Fibroblast of skin of left biceps (primary cell): Measurements from ENCODE around the gene RBMS1.
"Not testable (repeated sequence)": the region's sequence is repeated elsewhere in the genome, so short reads cannot be mapped to it uniquely, and the experiment has no call there.

Experiments used
- DNase-seq, 2 experiments: peaks; one replicate each; pipeline ENCODE4 v3.0.0-alpha.2; 2013; ENCODE audit warnings: low read depth in 2 of 2

Gene RBMS1

GRCh38 chr2:160469621-160470204, 23.9 kb downstream of the RBMS1 start:
- DNase-seq = no peak

GRCh38 chr2:160469164-160469563, 24.4 kb downstream of the RBMS1 start:
- DNase-seq = no peak

DNA sequence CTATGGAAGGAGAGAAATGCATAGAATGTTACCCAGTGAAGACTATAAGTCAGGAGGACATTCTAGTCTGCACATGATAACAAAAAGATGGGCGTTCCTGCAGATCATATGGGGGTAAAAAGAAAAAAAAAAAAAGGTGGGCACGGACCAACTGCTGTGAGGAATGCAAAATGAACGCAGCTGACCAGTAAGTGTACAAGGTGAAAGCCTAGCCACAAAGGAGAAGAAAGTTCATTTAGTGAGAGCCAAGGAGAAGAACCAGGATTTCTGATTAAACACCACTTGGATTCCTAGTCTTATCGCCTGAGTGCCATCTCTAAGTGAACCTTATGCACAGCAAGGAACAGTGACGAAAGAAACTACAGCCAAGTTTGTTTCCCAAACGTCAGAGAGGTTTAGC, 26.5 kb downstream of the RBMS1 start:
- DNase-seq = no peak

DNA sequence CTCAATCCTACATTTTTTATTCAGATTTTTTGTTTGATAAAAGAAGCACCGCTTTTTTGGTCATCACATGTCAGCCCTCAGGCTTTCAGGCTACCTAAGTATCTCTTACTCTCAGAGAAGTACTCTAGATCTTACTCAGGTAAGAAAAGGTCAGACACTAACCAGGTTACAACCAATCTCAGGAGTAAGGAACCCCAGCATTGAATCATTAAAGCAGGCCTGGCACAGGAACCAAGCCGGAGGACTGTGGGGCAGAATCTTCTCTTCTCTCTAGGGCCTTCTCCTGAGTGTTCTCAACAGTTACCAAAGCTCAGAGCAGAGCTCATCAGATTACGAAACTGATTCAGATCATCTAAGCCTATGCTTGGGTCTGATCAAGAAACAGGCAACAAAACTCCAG, 28.2 kb downstream of the RBMS1 start:
- DNase-seq = no peak

DNA sequence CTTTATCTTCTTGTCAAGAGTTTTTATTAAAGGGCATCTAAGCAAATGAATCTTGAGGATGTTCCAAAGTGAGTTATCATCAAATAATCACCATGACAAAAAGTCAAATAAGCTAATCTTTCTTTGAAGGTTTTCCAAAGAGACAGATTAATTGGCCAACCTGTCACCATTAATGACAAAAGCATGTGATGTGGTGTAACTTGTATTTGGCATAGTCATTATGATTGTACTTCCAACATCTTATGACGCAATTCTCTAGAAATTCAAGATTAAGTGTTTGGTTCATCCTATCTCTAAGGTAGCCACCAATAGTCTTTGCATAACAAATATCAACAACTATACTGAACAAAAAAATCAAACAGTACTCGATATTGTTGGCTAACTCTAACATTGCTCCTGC, 28.6 kb downstream of the RBMS1 start:
- no peak for DNase-seq

DNA sequence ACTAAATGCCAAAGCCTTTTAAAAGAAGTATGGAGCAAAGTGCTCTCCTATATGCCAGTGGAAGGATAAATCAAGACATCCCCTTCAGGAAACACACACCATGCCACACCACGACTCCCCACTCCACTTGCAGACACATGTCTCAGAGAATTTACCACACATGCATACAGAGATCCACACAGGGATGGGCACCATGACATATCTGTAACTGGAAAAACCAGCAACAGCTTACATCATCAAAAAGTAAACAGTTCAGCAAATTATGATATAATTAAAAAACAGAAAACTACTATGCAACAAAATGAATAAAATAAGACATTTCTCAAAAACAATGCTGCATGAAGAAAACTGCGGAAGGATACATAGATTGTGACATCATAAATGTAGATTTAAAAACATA, 29.6 kb downstream of the RBMS1 start:
- no peak for DNase-seq

- no peak for DNase-seq
These were observed 30.4 kb downstream of the RBMS1 start for GRCh38 chr2:160463245-160463644.

DNA sequence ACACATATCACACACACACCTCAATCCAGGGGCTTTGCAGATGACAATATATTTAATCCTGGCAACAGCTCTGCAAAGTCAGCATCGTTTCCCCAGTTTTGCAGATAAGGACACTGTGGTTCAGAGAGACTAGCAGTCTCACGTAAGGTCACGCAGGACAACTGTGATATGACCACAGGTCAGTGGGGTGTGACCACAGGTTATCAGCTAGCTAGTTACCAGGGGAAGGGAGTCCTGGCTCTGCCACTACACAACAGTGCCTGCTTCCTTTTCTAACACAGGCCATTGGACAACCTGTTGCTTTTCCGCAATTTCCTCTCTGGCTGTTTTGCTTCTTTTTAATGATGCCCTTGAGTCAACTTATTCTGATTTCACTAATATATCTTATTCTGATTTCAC, 33.3 kb downstream of the RBMS1 start:
- no peak for DNase-seq

- no peak for DNase-seq
These were observed 33.9 kb downstream of the RBMS1 start for GRCh38 chr2:160459538-160460332.

DNA sequence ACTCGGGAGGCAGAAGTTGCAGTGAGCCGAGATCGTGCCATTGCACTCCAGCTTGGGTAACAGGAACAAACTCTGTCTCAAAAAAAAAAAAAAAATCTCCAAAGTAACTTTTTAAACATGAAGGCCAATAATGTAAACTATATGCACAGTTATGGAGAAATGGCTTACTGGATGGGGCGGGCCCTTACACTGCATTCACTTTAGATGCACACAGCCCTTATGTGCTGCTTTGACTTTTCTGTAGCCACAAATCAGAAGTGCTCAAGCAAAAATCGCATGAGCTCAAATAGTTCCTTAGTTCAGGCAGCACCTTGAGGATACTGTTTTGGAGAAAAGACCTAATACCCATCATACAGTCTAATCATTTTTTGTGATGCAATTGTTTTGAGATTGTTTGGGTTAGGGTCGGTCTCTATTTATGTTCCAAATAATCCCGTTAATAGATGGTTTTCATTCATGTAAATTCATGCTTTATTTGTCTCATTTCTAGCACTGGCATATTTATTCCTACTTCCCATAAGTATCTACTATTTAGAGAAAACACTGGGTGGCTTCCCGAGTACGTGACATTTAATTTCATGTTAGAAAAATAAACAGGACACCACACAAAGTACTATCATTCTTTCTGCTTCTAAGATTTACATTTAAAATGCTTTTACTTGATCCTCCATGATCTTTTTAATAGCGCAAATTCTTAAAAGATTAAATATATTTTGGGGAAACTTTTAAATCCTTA, 34.7 kb downstream of the RBMS1 start:
- DNase-seq = no peak

GRCh38 chr2:160457588-160457987, 36.0 kb downstream of the RBMS1 start:
- DNase-seq = no peak

DNA sequence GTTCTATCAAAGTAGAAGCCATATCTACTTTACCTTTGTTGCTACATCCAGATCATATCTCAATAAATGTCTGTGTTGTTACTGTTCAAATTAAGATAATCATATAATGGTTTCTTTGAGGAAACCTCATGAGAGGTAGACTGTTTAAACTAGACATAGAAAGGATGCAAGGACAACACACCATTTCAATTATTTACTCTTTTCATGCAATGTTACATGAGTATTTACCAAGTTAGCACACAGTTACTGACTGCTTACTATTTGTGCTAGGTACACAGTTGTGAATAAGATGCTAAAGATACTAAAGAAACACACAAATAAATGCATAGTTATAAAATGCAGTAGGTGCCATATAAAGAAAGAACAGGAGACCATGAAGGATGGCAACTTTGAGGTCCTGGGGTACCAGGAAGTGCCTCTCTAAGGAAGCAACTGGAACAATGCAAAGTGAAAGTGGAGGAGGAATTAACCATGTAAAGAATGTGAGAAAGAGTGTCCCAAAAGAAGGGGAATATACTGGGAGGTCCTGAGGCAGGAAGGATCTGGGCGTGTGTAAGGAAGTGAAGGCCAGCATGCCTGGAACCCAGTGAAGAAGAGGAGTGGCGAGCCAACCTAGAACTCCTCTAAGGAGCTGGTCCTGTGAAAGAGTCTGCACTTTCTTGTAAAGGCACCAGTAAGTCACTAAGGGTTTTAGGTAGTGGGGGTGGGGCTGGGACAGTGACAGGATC, 39.4 kb downstream of the RBMS1 start:
- no peak for DNase-seq

- no peak for DNase-seq
These were observed 40.3 kb downstream of the RBMS1 start for GRCh38 chr2:160453111-160453820.

GRCh38 chr2:160450486-160450885, 43.1 kb downstream of the RBMS1 start:
- DNase-seq = no peak

GRCh38 chr2:160448821-160449220, 44.8 kb downstream of the RBMS1 start:
- not testable (repeated sequence) for DNase-seq

DNA sequence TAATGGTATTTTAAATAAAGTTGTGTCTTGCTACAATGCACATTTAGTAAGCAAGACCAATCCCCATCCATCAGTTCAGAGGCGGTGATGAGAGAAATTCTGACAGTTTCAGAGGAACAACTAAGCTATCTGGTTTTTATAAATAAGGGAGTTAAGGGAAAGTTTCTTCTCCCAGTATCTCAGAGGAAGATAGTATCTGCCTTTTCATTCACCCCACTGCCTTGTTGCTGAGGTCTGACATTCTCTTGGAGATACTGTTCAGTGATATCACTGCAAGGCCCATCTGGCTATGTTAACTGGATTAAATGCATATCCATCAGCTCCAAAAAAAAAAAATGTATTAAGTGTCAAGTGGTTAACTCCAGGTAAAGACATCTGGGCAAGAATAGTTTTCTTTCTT, 47.9 kb downstream of the RBMS1 start:
- DNase-seq = no peak

DNA sequence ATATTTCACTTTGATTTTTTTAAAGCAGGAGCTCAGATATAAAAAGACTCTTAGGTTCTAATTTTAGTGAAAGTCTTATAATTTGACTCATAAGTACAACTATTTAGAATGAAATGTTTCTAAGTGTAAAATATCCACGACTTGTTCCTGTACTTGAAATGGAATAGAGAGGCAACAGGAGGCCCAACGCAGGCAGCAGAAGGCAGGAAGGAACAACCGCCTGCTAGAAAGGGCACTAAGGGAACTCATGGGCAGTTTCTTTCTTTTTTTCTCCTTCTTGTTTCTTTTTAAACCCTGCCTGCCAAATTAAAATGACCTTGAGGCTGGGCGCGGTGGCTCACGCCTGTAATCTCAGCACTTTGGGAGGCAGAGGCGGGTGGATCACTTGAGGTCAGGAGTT, 51.0 kb downstream of the RBMS1 start:
- no peak for DNase-seq

DNA sequence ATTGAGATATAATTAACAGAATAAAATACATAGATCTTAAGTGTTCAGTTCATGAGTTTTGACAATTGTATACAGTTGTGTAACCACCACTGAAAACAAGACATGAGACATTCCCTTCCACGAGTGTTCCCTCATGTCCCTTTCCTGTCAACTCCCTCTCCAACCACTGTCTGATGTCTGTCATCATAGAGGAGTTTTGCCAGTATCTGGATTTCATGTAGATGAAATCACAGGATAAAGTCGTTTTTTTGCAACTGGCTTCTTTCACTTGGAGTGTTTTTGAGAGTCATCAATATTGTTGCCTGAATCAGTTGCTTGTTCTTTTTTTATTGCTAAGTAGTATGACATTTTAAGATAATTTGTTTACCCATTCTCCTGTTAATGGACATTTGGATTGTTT, 52.7 kb downstream of the RBMS1 start:
- no peak for DNase-seq

DNA sequence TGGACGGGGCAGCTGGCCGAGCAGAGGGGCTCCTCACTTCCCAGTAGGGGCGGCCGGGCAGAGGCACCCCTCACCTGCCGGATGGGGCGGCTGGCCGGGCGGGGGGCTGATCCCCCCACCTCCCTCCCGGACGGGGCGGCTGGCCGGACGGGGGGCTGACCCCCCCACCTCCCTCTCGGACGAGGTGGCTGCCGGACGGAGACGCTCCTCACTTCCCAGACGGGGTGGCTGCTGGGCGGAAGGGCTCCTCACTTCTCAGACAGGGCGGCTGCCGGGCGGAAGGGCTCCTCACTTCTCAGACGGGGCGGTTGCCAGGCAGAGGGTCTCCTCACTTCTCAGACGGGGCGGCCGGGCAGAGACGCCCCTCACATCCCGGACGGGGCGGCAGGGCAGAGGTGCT, 54.6 kb downstream of the RBMS1 start:
- not testable (repeated sequence) for DNase-seq

DNA sequence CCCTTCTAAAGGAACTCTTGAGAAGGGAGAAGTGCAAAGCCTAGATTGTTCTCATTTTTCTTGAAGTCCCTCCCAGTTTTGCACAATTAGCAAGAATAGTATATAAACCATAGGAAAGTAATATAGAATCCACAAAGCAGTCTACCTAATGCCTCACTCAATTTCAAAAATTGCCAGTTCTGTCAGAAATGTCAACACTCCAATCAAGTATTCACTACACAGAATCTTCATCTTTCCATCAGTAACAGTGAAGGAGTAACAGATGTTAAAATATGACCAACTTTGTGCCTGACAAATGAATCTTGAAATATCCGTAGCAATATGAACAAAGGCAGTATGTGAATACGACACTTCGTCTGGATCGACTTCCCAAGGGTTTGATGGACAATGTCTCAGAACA, 56.3 kb downstream of the RBMS1 start:
- no peak for DNase-seq

DNA sequence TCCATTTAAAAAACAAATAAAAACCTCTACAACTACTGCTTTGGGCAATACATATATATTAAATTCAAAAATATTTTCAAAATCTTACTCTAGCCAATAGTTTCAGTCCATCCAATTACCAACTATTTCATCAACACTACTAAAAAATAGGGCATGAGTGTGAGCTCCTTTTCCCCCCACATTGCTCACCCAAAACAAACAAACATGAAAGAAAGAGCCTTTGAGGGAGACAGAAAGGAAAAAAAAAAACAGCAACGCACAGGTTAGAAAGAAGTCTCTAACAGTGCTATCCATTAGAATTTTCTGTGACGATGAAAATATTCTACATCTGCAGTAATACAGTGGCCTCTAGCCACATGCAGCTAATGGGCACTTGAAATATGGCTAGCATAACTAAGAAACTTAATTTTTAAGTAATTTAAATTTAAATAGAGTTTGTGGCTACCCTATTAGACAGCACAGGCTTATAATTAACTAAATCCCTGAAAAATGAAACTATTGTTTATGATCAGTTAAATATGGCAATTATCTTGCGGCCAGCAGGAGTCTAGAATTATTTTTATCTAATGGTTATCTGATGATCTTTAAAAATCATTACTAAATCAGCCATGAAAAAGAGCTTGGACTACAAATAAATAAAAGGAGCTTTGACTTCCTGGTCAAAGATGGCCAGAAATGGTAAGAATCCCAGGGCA, 59.2 kb downstream of the RBMS1 start:
- DNase-seq = no peak
